Fibroblast of the aortic adventitia (primary cell): ENCODE data around the gene TCEAL5. TPM values are rescaled to one million over a fixed set of nuclear protein-coding genes. Genes with fewer than 3 reads are reported as not detected.
A peak's percentile ranks its signal among the peaks of the same experiment; 100 is the strongest.
"Not testable (repeated sequence)": the region's sequence is repeated elsewhere in the genome, so short reads cannot be mapped to it uniquely, and the experiment has no call there.

Experiments used
- DNase-seq: peaks from one replicate; pipeline ENCODE4 v3.0.0-alpha.2; 2010; ENCODE audit warnings: low read depth
- H3K4me3 ChIP-seq: 2 replicates; pipeline ENCODE4 v1.5.1; 2011; ENCODE audit warnings: low read depth, mild to moderate bottlenecking, control low read depth, low read length, moderate library complexity
- total RNA-seq: library from RNA; depleted of rRNA; stranded (reverse); fragments of >200 nt; gene quantifications from 2 replicates; pipeline ENCODE4 v1.2.3, GENCODE V29; 2012; ENCODE audit warnings: low replicate concordance
- TF ChIP-seq, protein P1 (sequence below): IDR thresholded peaks from 2 replicates; pipeline ENCODE4 v1.5.1; 2011; ENCODE audit warnings: mild to moderate bottlenecking, low read length, control low read depth, inconsistent platforms; ENCODE audit not compliant: insufficient read depth

Gene TCEAL5, protein sequence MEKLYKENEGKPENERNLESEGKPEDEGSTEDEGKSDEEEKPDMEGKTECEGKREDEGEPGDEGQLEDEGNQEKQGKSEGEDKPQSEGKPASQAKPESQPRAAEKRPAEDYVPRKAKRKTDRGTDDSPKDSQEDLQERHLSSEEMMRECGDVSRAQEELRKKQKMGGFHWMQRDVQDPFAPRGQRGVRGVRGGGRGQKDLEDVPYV
- not detected in 2 replicates for total RNA-seq

GRCh38 chrX:103276581-103277002 is at the start of gene TCEAL5:
TCEAL5 (minus strand) TSS chrX:103276750; CDS start chrX:103274563, 2,187 bp downstream.
- TF ChIP-seq, protein P1, sequence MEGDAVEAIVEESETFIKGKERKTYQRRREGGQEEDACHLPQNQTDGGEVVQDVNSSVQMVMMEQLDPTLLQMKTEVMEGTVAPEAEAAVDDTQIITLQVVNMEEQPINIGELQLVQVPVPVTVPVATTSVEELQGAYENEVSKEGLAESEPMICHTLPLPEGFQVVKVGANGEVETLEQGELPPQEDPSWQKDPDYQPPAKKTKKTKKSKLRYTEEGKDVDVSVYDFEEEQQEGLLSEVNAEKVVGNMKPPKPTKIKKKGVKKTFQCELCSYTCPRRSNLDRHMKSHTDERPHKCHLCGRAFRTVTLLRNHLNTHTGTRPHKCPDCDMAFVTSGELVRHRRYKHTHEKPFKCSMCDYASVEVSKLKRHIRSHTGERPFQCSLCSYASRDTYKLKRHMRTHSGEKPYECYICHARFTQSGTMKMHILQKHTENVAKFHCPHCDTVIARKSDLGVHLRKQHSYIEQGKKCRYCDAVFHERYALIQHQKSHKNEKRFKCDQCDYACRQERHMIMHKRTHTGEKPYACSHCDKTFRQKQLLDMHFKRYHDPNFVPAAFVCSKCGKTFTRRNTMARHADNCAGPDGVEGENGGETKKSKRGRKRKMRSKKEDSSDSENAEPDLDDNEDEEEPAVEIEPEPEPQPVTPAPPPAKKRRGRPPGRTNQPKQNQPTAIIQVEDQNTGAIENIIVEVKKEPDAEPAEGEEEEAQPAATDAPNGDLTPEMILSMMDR, result no peak
- DNase-seq, result no peak
- H3K4me3 ChIP-seq, result no peak within 1 kb of the TSS

- no peak for DNase-seq
- TF ChIP-seq, protein P1, result no peak
- H3K4me3 ChIP-seq, result no peak overlapping the region
Measured at GRCh38 chrX:103311399-103311780, 34.8 kb upstream of the TCEAL5 start.

- TF ChIP-seq, protein P1, result no peak
- DNase-seq, result peak; percentile 2
- peak within 1 kb of the TSS; percentile 52 for H3K4me3 ChIP-seq
Measured at GRCh38 chrX:103310555-103311398, 34.2 kb upstream of the TCEAL5 start, which contains the start of gene BEX2. BEX2 (minus strand) TSS chrX:103310990; CDS start chrX:103309976, 1,014 bp downstream.

- no peak for DNase-seq
- no peak overlapping the region for H3K4me3 ChIP-seq
- TF ChIP-seq, protein P1, result no peak
Measured at GRCh38 chrX:103309860-103310554, 33.5 kb upstream of the TCEAL5 start.

- DNase-seq, H3K4me3 ChIP-seq: not testable (repeated sequence)
Measured at GRCh38 chrX:103305666-103306065, 29.1 kb upstream of the TCEAL5 start.

DNA sequence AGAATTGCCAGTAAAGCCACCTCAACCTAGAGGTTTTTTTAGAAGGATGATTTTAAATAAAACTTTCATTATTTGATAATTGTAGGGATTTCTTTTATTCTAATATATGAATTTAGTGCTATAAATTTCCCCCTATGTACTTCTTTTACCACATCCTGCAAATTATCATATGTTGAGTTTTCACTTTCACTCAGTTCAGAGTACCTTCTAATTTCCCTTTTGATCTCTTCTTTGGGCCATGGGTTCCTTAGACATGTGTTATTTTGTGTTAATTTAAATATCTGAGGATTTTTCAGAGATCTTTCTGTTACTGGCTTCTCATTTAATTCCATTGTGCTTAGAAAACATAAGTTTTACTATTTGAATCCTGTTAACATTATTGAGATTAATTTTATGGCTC is 28.2 kb upstream of the TCEAL5 start:
- TF ChIP-seq, protein P1, result no peak
- no peak overlapping the region for H3K4me3 ChIP-seq
- no peak for DNase-seq

DNA sequence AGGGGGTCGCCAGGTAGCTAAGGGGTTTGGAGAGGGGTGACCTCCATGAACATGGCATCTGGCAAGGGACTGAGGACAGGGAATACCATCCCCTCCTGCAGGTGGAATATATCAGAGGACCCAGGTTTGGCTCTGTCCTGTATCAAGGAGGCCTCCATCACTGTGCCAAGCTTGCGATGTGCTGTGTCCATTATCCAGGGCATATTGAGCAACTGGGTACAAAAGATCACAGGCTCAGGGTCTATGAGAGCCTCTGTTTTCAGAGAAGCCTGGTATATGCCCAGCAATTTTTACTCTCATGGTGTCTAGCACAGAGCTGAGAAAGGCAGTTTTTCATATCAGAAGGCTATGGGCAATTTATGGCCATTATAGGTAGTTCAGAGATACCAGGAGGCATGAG is 16.6 kb upstream of the TCEAL5 start:
- TF ChIP-seq, protein P1, result no peak
- no peak for DNase-seq
- no peak overlapping the region for H3K4me3 ChIP-seq
